HG03442 (cell line): ENCODE measurements around the gene MALT1.

ENCODE experiments used
- ATAC-seq: cut with Tn5 transposase; IDR thresholded peaks from one replicate; pipeline ENCODE4 v1.9.1; 2021; ENCODE audit warnings: mild to moderate bottlenecking, moderate library complexity; ENCODE audit not compliant: unreplicated experiment

MALT1 gene

DNA sequence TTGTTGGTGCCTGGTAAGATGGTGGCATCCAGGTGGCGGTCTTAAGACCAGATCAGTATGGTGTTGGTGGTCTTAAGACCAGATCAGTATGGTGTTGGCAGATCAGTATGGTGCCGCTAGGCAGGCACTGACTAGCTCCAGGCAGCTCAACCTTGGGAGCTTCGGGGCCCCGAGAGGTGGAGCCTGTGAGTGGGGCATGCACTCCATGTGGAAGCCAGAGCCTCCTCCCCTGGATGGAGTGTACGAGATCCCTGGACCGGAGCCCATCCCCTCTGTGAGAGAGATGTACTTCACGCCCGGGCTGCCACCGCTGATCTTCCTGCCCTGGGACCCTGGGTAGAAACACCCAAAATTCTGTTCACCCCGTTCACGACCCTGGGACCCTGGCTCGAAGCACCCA, 19.0 kb downstream of the MALT1 start:
- ATAC-seq: no peak

- ATAC-seq: no peak
Observed at GRCh38 chr18:58691256-58691655, 20.0 kb downstream of the MALT1 start.

DNA sequence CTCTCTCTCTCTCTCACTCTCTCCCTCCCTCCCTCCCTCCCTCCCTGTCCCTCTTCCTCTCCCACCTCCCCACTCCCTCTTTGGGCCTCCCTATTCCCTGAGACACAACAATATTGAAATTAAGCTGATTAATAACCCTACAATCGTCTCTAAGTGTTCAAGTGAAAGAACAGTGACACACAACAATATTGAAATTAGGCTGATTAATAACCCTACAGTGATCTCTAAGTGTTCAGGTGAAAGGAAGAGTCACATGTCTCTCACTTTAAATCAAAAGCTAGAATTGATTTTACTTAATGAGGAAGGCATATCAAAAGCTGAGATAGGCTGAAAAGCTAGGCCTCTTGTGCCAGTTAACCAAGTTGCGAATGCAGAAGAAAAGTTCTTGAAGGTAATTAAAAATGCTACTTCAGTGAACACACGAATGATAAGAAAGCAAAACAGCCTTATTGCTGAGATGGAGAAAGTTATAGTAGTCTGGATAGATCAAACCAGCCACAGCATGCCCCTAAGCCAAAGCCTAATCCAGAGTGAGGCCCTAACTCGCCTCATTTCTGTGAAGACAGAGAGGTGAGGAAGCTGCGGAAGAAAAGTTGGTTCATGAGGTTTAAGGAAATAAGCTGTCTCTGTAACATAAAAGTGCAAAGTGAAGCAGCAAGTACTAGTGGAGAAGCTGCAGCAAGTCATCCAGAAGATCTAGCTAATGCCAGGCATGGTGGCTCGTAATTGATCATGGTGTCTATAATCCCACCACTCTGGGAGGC, 21.3 kb downstream of the MALT1 start:
- no peak for ATAC-seq

GRCh38 chr18:58694221-58694620, 23.0 kb downstream of the MALT1 start:
- no peak for ATAC-seq

GRCh38 chr18:58694720-58695468, 23.6 kb downstream of the MALT1 start:
- ATAC-seq: no peak

DNA sequence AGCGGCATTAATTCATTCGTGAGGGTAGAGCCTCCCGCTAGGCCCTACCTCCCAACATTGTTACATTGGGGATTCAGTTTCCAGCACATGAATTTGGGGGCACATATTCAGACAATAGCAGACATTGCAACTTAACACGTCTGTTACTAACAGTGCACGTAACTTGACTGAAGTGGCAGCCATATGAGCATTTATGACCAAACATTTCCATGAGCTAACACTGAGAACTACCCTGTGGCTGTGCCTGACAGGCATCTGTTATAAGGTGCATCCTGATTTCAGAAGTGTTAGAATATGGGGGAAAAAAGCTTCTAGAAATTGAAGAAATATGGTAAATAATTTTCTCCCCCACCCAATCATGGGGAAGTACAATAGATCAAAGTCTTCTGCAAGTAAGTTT, 24.5 kb downstream of the MALT1 start:
- ATAC-seq: no peak

DNA sequence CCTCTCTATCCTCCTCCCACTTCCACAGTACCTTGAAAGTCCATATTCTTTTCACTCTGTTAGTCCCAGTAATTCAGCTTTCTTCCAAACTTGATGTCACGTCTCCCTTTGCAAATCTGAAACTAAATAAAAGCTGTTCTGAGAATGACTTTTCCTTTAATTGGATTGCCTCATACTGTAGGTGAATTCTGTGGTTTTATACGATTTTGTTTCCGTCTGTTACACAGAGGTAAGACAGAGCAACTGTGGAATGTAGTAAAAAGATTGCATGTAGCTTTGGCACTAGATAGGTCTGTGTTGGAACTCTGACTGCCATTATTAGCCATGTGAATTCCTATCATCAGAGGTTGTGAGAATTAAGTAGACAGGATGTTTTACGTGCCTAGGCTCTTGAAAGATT, 25.9 kb downstream of the MALT1 start:
- ATAC-seq: no peak

DNA sequence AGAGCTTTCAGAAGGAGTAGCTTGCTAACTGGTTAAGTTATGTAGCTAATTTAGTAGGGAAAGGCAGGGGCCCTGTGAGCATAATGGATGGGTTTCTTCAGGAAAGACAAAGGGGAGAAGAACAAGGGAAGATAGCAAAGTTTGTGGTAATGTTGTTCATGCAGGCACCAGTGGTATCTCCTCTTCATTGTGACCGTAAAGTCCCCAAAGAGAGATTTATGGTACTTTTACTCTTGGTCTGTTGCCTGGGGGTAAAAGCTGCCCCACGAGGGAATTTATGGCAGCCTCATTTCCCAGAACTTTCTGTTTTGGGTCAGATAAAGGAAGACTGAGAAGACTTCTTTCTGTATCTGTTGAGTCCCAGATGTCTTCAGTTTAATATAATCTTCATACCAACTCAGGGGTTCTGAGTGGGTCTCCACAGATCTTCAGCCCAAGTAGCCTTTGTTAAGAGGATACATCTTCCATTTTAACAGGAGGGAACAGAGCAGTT, 27.5 kb downstream of the MALT1 start:
- ATAC-seq: no peak

DNA sequence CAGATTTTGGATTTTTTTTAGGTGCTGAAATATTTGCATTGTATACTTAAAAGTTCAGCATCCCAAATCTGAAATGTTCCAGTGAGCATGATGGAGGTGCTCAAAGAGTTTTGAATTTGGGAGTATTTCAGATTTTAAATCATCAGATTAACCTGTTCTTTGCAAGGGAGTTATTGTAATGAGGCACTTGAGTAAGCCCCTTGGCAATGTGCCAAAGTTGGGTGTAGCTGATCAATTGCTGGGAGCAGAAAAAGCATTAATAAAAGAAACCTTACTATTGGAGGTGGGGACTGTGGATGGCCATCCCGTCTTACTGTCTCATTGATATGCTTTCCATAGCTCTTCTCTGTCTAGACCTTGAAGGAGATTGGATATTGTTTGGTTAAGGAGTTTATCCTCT, 28.3 kb downstream of the MALT1 start:
- no peak for ATAC-seq

DNA sequence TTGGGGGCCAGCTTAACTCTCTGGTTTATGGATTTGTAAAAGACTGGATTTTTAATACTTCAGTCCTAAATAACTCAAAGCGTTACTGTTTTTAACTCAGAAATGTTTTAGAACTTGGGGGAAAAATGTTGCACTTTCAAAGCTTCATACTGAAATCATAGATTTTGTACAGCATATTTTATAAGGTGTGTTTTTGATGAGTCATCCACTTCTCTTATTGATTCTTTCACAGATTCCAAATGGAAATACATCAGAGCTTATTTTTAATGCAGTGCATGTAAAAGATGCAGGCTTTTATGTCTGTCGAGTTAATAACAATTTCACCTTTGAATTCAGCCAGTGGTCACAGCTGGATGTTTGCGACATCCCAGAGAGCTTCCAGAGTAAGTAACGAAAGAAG, 28.9 kb downstream of the MALT1 start:
- no peak for ATAC-seq

DNA sequence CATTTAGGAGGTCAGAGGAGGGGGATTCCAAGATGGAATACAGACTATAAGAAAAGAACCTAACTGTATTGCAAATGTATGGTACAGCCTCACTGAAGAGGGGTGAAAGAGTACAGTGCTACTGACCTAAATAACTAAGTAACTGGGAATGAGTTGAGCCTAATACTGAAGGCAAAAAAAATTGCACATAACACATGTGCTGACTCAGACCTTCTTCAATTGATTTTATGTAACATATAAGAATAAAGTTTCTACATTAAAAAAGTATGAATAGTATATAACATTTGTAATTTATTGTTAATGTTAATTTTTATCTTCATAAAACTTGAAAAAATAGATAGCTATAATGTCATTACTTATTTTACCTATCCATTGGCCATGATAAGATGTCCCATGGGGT, 41.7 kb downstream of the MALT1 start:
- no peak for ATAC-seq

- no peak for ATAC-seq
Observed at GRCh38 chr18:58714259-58714658, 43.0 kb downstream of the MALT1 start.

DNA sequence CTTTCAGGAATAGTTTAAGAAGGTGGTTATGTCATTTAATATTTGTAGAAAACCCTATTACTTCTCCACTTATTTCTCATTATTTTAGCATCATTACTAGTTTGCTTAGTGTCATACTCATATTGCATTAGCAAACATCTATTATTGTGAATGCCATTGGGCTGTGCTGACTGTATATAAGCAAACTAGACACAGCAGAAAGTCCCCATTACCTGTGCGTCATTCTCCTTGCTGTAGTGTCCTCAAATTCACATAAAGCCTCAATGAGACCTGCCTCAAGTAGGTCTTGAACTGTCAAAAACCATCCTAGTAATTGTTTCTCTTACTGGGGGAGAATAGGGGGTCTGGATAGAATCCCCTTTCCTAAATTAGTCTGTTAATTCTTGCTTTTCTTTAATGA, 43.6 kb downstream of the MALT1 start:
- no peak for ATAC-seq

GRCh38 chr18:58715540-58715939, 44.3 kb downstream of the MALT1 start:
- ATAC-seq: no peak

DNA sequence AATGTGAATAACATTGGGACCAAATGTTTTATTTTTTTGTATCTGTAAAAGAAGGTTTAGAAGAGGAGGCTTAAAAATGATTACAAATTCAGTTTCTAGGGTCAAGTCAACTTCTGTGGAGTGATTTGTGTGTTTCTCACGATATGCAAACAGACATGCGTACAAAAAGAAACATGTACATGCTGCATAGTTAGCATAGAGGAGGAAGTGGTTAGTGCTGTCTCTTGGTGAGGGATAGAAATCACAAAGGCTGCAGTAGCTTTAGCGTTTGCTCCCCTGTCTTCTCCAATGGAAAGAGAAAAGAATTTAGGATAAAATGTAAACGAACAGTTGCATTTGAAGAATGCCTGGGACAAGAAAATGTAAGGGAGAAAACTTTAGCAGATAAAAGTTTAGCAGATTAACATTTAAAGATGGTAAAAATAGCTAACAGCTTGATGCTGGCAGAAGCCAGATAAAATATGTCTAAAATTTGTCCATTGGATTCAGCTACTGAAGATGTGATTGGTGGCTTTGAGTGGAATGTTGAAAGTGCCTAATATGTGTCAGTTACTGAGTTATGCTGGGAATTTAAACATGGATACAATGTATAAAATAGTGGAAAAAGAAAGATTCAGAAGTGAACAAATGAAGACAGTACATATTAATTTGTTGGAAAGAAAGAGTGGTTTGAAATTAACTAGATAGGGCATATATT, 44.9 kb downstream of the MALT1 start:
- no peak for ATAC-seq

DNA sequence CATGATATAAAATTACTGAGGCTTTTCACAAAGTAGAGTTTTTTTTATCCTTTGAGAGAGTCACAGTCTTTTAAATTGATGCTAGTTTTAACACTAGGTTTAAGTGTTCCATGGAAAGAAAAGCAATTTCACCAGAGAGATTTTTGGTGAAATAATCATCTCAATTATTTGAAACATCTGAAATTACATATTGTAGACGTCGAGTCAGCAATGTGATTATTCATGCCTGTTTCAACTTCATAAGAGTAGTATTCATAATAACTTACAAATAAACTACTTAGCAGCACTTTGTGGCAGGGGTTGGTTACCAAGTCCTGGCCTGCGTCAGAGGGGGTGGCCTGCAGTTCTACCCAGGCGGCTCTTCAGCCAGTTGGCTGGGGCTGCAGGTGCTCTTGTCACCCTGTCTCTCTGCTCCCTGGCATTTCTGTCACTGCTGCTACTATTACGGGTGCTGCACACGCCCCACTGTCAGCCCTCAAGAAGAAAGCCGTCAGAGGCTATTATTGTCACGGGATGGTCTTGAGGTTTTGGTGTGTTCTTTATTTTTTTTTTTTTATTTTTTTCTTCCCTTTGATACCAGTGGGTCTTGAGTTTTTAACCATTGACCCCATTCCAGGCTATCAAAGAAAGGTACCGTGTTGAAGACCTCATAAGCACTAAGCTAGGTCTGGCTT, 50.4 kb downstream of the MALT1 start:
- ATAC-seq: no peak

DNA sequence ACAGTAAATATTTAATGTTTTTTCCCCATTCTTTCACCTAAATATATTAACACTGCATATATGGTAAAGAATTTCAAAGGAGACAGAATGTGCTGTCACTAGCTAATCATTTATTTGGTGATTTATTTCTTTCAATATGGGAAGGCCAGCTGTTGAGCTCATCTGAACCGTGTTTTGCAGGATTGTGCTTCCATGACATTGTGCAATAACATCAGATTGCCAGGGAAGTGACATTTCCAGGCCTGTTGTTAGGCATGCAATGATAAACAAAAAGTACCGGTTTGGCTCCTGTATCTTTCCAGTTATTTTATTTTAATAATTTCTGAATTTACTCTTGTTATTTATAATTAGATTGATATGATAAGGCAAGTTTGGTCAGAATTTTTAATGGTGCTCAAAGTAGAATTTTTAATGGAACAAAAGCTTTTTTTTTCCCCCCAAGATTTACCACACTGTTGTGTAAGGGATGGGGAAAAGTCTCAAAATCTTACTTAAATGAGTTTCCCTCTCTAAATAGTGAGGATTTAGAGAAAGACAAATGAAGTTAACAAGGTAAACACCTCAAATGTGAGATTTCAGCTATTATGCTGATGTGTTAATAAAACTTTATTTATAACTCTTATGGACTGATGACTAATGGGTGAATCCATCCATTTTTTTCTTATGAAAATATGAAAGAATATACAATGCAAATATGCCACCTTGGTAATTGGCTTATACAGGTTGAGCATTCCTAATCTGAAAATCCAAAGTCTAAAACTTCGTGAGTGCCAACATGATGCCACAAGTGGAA, 52.7 kb downstream of the MALT1 start:
- ATAC-seq: no peak

DNA sequence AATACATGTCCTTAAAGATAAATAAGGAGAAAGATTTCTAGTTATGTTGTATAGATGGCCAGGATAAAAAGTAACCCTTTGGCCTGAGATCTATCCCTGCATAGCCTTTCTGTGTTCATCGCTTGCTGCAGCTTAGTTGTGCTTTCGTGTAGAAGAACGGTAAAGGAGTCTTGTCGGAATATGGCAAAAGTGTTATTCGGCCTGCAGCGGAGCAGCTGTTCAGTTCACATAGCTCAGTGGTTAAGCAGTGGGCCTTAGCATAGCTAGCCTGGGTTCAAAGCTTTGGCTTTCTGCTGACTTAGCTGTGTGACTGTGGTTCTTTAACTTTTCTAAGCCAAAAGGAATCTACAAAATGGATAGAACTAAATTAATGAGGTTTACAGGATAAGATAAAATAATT, 55.4 kb downstream of the MALT1 start:
- ATAC-seq: no peak

GRCh38 chr18:58727776-58728500, 56.7 kb downstream of the MALT1 start:
- ATAC-seq: no peak

- no peak for ATAC-seq
Observed at GRCh38 chr18:58728719-58729118, 57.5 kb downstream of the MALT1 start.
